ENCODE results near the gene GOLGA7B.

- TF ChIP-seq, protein P1, sequence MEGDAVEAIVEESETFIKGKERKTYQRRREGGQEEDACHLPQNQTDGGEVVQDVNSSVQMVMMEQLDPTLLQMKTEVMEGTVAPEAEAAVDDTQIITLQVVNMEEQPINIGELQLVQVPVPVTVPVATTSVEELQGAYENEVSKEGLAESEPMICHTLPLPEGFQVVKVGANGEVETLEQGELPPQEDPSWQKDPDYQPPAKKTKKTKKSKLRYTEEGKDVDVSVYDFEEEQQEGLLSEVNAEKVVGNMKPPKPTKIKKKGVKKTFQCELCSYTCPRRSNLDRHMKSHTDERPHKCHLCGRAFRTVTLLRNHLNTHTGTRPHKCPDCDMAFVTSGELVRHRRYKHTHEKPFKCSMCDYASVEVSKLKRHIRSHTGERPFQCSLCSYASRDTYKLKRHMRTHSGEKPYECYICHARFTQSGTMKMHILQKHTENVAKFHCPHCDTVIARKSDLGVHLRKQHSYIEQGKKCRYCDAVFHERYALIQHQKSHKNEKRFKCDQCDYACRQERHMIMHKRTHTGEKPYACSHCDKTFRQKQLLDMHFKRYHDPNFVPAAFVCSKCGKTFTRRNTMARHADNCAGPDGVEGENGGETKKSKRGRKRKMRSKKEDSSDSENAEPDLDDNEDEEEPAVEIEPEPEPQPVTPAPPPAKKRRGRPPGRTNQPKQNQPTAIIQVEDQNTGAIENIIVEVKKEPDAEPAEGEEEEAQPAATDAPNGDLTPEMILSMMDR (IDR thresholded peaks at IDR 0.05): no peak
- TF ChIP-seq POLR2A (IDR thresholded peaks at IDR 0.05) (no peak), EP300 (IDR thresholded peaks at IDR 0.05) (no peak)
These were observed 448 bp upstream of the GOLGA7B start for GRCh38 chr10:97849103-97849686.
